Thoracic aorta endothelial cell (primary cell): ENCODE results near the gene MID2. TPM values are rescaled to one million over a fixed set of nuclear protein-coding genes. Genes with fewer than 3 reads are reported as not detected.

Source experiments
- small RNA-seq: library from RNA; depleted of rRNA; stranded (forward); fragments of <200 nt; gene quantifications from one replicate; pipeline ENCODE3, GENCODE V24; 2012
- total RNA-seq: library from RNA; depleted of rRNA; stranded (reverse); fragments of >200 nt; gene quantifications from 2 replicates; pipeline ENCODE4 v1.2.3, GENCODE V29; 2012

Gene MID2, protein sequence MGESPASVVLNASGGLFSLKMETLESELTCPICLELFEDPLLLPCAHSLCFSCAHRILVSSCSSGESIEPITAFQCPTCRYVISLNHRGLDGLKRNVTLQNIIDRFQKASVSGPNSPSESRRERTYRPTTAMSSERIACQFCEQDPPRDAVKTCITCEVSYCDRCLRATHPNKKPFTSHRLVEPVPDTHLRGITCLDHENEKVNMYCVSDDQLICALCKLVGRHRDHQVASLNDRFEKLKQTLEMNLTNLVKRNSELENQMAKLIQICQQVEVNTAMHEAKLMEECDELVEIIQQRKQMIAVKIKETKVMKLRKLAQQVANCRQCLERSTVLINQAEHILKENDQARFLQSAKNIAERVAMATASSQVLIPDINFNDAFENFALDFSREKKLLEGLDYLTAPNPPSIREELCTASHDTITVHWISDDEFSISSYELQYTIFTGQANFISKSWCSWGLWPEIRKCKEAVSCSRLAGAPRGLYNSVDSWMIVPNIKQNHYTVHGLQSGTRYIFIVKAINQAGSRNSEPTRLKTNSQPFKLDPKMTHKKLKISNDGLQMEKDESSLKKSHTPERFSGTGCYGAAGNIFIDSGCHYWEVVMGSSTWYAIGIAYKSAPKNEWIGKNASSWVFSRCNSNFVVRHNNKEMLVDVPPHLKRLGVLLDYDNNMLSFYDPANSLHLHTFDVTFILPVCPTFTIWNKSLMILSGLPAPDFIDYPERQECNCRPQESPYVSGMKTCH
- 43.6 and 46.5 TPM in 2 replicates for total RNA-seq

DNA sequence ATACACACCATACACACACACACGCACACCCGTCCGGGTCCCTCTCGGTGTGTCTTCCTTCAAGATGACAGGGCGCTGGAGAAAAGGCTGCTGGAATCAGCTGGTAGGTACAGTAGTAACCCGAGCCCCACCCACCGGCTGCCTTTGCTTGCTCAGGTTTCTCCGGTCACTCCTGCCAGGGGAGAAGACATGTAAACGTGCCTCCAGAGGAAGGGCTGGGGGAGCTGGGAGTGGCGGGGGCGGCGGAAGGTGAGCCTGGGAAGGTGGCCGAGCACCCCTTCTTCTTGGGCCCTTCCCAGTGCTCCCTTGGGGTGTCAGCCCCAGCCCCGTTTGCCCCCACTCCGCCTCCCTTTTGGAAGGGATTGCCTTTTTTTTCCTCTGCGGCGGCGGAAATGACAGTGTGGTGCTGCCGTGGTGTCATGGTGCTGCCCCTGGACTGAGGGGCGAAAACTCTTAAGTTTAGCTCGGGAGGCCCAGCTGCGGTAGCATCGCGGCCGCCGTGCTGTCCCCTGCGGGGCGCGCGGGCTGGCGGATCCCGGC is at the start of gene MID2:
TSS of gene MID2 (plus strand) at position 169 of the 540 bp plus-strand sequence. CDS start 561 bp downstream, outside the sequence.

DNA sequence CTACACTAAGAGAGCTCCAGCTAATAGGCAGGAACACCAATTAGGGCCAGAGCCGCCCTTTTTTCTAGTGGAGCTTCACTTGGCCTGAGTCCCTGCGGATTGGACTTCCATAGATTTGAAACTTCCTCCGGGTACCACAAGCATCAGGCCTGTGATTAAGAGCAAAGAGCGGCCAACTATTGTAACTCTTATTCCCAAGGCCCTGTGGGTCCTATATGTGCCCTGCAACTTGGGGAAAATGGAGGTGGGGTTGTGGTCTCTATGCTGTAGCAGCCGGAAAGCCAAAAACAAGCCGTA is 48.2 kb upstream of the MID2 start, which contains the start of gene NCBP2L:
TSS of gene NCBP2L (plus strand) at position 198 of the 297 bp plus-strand sequence. CDS start 16,488 bp downstream, outside the sequence.

Small RNA genes within 50 kb of the gene (small RNA-seq; reads per million reads assigned to genes)
- gene RF00019, result not detected

Other genes starting within 250 kb of the MID2 start
- 43.4 and 45.8 TPM in 2 replicates for gene PRPS1, start 197.4 kb upstream of the MID2 start, total RNA-seq
- 13.4 and 14.6 TPM in 2 replicates for gene TSC22D3, start 50.1 kb upstream of the MID2 start, total RNA-seq
- gene NCBP2L, start 48.1 kb upstream of the MID2 start, total RNA-seq, result not detected in 2 replicates
- not detected in 2 replicates for gene TEX13B, start 156.5 kb downstream of the MID2 start, total RNA-seq
- gene VSIG1, start 219.2 kb downstream of the MID2 start, total RNA-seq, result 1.3 and 2.4 TPM in 2 replicates